MCF 10A (cell line): ENCODE results near the gene UNC119B. TPM values are rescaled to one million over a fixed set of nuclear protein-coding genes. Genes with fewer than 3 reads are reported as not detected.
A peak's percentile ranks its signal among the peaks of the same experiment; 100 is the strongest.

Experiments used
- BruUV-seq: library from RNA; stranded (reverse); fragments of 400-500 nt; replicated peaks from 2 replicates; lab custom pipeline; 2021; lab: Mats Ljungman, UMichigan
- CTCF ChIA-PET: fragments of 300-600 bp; sonication (Branson Sonifier 250); formaldehyde crosslinking; extraction: SDS; loops from one replicate; lab custom pipeline; 2021; ENCODE audit warnings: antibody characterized with exemption, inconsistent platforms; lab: Yijun Ruan, JAX
- POLR2A ChIA-PET: fragments of 300-600, 350-650 bp; sonication (Branson Sonifier 250); formaldehyde crosslinking; extraction: SDS; loops from one replicate; lab custom pipeline; 2020; ENCODE audit warnings: antibody characterized with exemption, inconsistent platforms; lab: Yijun Ruan, JAX
- DNase-seq: peaks from one replicate; pipeline ENCODE4 v3.0.0-alpha.2; 2018; ENCODE audit not compliant: unreplicated experiment
- H3K27ac Mint-ChIP-seq: one replicate; pipeline ENCODE4 v1.8.0; 2022; ENCODE audit warnings: mild to moderate bottlenecking, low read depth, mixed read lengths; ENCODE audit not compliant: unreplicated experiment
- H3K27me3 Mint-ChIP-seq: one replicate; pipeline ENCODE4 v1.8.0; 2022; ENCODE audit warnings: mixed read lengths; ENCODE audit not compliant: insufficient read depth, unreplicated experiment
- H3K36me3 Mint-ChIP-seq: one replicate; pipeline ENCODE4 v1.8.0; 2022; ENCODE audit warnings: mild to moderate bottlenecking, moderate library complexity, mixed read lengths; ENCODE audit not compliant: insufficient read depth, unreplicated experiment
- H3K4me1 Mint-ChIP-seq: one replicate; pipeline ENCODE4 v1.8.0; 2022; ENCODE audit warnings: mixed read lengths; ENCODE audit not compliant: insufficient read depth, unreplicated experiment
- H3K4me3 Mint-ChIP-seq: one replicate; pipeline ENCODE4 v1.8.0; 2022; ENCODE audit warnings: mild to moderate bottlenecking, moderate library complexity, mixed read lengths; ENCODE audit not compliant: unreplicated experiment
- H3K9me3 Mint-ChIP-seq: one replicate; pipeline ENCODE4 v1.8.0; 2022; ENCODE audit warnings: mixed read lengths; ENCODE audit not compliant: unreplicated experiment
- intact Hi-C: fragments of 100-400 bp; cut with micrococcal nuclease; formaldehyde crosslinking; loops from 2 replicates; pipeline ENCODE4 v1.14.1; 2022
- total RNA-seq: library from RNA; stranded (reverse); gene quantifications from 2 replicates; pipeline ENCODE4 v1.2.3, GENCODE V29; 2022
- TF ChIP-seq, protein P1 (sequence below): fragments of 200-600 bp; IDR thresholded peaks from one replicate; pipeline ENCODE4 v1.8.0; 2022; ENCODE audit warnings: antibody characterized with exemption, mild to moderate bottlenecking; ENCODE audit not compliant: unreplicated experiment

UNC119B gene
- total RNA-seq, 1 experiment from 2014 or later: 31.0 TPM

- H3K4me1 Mint-ChIP-seq: peaks cover 11% of the 10 kb centered on the region
- DNase-seq: no peak
- intact Hi-C loops: no loop called here
- no peak overlapping the region for H3K4me3 Mint-ChIP-seq
- CTCF ChIA-PET: interaction anchor here (2.4 to 2.5 kb wide), 2 partner anchors 8 to 64 kb away, joined by 5 to 15 read pairs; no protein-coding TSS in a partner anchor
- no peaks in the 10 kb centered on the region for H3K27me3 Mint-ChIP-seq
- POLR2A ChIA-PET: interaction anchor here (2.7 to 3.7 kb wide), 2 partner anchors 8 to 131 kb away, joined by 17 read pairs; partner anchors contain the start of gene POP5
- no TSS peak for BruUV-seq
- TF ChIP-seq, protein P1, sequence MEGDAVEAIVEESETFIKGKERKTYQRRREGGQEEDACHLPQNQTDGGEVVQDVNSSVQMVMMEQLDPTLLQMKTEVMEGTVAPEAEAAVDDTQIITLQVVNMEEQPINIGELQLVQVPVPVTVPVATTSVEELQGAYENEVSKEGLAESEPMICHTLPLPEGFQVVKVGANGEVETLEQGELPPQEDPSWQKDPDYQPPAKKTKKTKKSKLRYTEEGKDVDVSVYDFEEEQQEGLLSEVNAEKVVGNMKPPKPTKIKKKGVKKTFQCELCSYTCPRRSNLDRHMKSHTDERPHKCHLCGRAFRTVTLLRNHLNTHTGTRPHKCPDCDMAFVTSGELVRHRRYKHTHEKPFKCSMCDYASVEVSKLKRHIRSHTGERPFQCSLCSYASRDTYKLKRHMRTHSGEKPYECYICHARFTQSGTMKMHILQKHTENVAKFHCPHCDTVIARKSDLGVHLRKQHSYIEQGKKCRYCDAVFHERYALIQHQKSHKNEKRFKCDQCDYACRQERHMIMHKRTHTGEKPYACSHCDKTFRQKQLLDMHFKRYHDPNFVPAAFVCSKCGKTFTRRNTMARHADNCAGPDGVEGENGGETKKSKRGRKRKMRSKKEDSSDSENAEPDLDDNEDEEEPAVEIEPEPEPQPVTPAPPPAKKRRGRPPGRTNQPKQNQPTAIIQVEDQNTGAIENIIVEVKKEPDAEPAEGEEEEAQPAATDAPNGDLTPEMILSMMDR: no peak
- H3K9me3 Mint-ChIP-seq: no peaks in the 10 kb centered on the region
- H3K27ac Mint-ChIP-seq: no peak overlapping the region
- peaks cover 41% of the 10 kb centered on the region for H3K36me3 Mint-ChIP-seq
These were observed 2.4 kb downstream of the UNC119B start for GRCh38 chr12:120712610-120713009.

- no peak overlapping the region for H3K4me3 Mint-ChIP-seq
- no peaks in the 10 kb centered on the region for H3K27me3 Mint-ChIP-seq
- TF ChIP-seq, protein P1: peak; percentile 66
- H3K9me3 Mint-ChIP-seq: no peaks in the 10 kb centered on the region
- POLR2A ChIA-PET: interaction anchor here (0.7 to 1.0 kb wide), 3 partner anchors 26 to 133 kb away, joined by 3 to 4 read pairs (median 4); partner anchors contain the start of genes MLEC and POP5
- H3K36me3 Mint-ChIP-seq: peaks cover 55% of the 10 kb centered on the region
- peak; percentile 87 for DNase-seq
- CTCF ChIA-PET: interaction anchor here (0.7 to 1.8 kb wide), 9 partner anchors 22 to 389 kb away, joined by 3 to 28 read pairs (median 3); no protein-coding TSS in a partner anchor
- intact Hi-C loops: loop anchor here (1.0 to 2.0 kb wide), 3 partner anchors 67 to 257 kb away; no protein-coding TSS in a partner anchor
- H3K27ac Mint-ChIP-seq: no peak overlapping the region
- BruUV-seq: no TSS peak
- H3K4me1 Mint-ChIP-seq: peaks cover 11% of the 10 kb centered on the region
These were observed 3.7 kb downstream of the UNC119B start for GRCh38 chr12:120713861-120714482.

- H3K9me3 Mint-ChIP-seq: no peaks in the 10 kb centered on the region
- no peak overlapping the region for H3K27ac Mint-ChIP-seq
- H3K36me3 Mint-ChIP-seq: peaks cover 87% of the 10 kb centered on the region
- no TSS peak for BruUV-seq
- CTCF ChIA-PET: interaction anchor here (0.7 kb wide), 1 partner anchor 69 kb away, joined by 3 read pairs; no protein-coding TSS in a partner anchor
- intact Hi-C loops: no loop called here
- H3K27me3 Mint-ChIP-seq: no peaks in the 10 kb centered on the region
- TF ChIP-seq, protein P1: no peak
- no peak for DNase-seq
- POLR2A ChIA-PET: no interaction called here
- peaks cover 16% of the 10 kb centered on the region for H3K4me1 Mint-ChIP-seq
- no peak overlapping the region for H3K4me3 Mint-ChIP-seq
These were observed 7.8 kb downstream of the UNC119B start for GRCh38 chr12:120718055-120718454.

DNA sequence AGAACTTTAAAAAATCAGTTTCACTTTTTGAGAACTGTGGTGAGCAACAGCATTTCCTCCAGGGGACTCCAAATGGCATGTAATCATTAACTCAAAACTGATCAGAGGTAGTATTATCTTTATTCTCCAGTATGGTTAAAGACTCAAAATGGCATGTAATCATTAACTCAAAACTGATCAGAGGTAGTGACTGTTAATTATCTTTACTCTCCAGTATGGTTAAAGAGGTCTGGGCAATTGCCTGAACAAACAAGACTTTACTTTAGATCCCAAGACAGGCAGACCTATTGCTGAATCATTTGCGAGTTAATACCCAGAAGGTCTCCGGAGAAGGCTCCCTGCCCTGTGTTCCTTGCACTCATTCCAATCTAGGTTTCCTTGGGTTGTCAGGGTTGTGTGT lies 8.8 kb downstream of the UNC119B start:
- Mint-ChIP-seq H3K36me3 (peaks cover 89% of the 10 kb centered on the region), H3K27me3 (no peaks in the 10 kb centered on the region), H3K4me1 (peaks cover 16% of the 10 kb centered on the region), H3K27ac (peak overlapping the region; percentile 91), H3K9me3 (no peaks in the 10 kb centered on the region), H3K4me3 (no peak overlapping the region)
- no peak for DNase-seq
- TF ChIP-seq, protein P1: no peak
- no TSS peak for BruUV-seq
- ChIA-PET POLR2A (no interaction called here), CTCF (no interaction called here)
- intact Hi-C loops: no loop called here
